ENCODE results near the gene AIM2. TPM values are rescaled to one million over a fixed set of nuclear protein-coding genes. Genes with fewer than 3 reads are reported as not detected.
A peak's percentile ranks its signal among the peaks of the same experiment; 100 is the strongest.

The AIM2 gene
- total RNA-seq, 2 donors from 2014 or later = 0.69 TPM; not detected in 1

DNA sequence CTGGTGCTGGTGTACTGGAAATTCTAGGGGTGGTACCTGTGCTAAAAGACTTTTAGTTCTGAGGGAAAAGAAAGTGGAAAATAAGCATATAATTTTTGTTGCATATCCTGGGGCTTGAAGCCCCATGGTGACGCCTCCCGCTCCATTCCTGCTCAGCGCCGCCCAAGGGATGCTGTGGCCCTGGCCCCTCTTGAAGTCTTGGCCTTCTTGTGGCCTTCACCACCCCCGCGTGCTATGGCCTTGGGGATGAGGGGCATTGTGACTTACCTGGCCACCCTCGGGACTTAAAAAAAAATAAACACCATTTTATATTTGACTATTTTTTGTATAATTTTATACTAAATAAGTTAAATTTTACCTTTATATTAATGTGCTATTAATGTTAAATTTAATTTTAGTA lies 51.5 kb downstream of the AIM2 start:
- Histone ChIP-seq H3K9me3 (no peaks in the 10 kb centered on the region), H3K27me3 (no peaks in the 10 kb centered on the region), H3K9ac (ENCODE audit: low read depth in 2 of 2, low read length in 2 of 2) (no peak overlapping the region), H3K36me3 (no peaks in the 10 kb centered on the region), H3K4me1 (no peaks in the 10 kb centered on the region), H3K27ac (no peak overlapping the region), H3K4me3 (no peak overlapping the region)
- intact Hi-C loops (cut with DNase I) = no loop called here
- TF ChIP-seq, protein P1, sequence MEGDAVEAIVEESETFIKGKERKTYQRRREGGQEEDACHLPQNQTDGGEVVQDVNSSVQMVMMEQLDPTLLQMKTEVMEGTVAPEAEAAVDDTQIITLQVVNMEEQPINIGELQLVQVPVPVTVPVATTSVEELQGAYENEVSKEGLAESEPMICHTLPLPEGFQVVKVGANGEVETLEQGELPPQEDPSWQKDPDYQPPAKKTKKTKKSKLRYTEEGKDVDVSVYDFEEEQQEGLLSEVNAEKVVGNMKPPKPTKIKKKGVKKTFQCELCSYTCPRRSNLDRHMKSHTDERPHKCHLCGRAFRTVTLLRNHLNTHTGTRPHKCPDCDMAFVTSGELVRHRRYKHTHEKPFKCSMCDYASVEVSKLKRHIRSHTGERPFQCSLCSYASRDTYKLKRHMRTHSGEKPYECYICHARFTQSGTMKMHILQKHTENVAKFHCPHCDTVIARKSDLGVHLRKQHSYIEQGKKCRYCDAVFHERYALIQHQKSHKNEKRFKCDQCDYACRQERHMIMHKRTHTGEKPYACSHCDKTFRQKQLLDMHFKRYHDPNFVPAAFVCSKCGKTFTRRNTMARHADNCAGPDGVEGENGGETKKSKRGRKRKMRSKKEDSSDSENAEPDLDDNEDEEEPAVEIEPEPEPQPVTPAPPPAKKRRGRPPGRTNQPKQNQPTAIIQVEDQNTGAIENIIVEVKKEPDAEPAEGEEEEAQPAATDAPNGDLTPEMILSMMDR (IDR thresholded peaks at IDR 0.05) = no peak
- DNase-seq = no peak

DNA sequence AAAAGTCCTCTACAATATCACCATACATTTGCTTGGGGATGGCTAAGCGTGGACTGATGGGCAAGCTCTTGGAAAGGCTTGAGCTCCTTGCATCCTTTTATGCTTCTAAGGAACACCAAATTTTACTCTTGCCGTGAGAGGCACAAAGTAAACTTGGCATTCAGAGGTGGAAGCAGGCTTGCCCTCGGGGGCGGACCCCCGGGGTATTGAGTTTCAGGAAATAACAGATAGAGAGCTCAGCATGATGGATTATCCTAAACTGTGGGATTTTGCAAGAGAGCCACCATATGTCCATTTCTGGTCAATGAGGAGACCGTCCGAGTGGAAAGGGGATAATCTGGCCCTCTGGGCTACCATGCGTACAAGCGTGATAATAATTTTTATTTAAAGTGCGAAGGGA lies 52.8 kb downstream of the AIM2 start:
- no peaks in the 10 kb centered on the region for H3K4me1 ChIP-seq
- no peaks in the 10 kb centered on the region for H3K27me3 ChIP-seq
- DNase-seq = no peak
- no peak overlapping the region for H3K27ac ChIP-seq
- TF ChIP-seq, protein P1 (IDR thresholded peaks at IDR 0.05) = no peak
- H3K36me3 ChIP-seq = no peaks in the 10 kb centered on the region
- H3K9me3 ChIP-seq = no peaks in the 10 kb centered on the region
- no peak overlapping the region for H3K4me3 ChIP-seq
- intact Hi-C loops (cut with DNase I) = no loop called here
- H3K9ac ChIP-seq (ENCODE audit: low read depth in 2 of 2, low read length in 2 of 2) = no peak overlapping the region

DNA sequence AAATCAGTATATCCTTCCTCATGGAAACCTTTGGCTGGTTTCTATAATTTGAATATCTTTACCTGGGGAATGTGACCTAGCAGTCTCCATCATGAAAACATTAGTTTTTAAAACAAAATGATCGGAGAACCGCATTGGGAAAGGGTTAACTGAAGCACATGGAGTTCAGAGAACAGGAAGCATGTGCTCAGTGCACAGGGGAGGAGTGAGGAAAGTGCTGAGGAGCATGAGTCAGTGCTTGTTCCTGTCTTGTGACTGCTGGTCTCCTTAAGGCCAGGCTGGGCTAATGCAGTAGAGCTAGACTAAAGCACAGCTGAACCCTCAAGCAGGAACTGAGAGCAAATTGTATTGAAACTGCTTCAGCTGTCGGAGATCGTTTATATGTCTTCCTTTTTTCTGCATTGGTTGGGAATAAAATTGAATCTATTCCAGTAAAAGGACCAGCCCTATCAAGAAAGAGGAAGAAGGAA lies 61.1 kb downstream of the AIM2 start:
- H3K27me3 ChIP-seq = no peaks in the 10 kb centered on the region
- H3K9me3 ChIP-seq = no peaks in the 10 kb centered on the region
- no peak overlapping the region for H3K4me3 ChIP-seq
- H3K27ac ChIP-seq = peak overlapping the region; percentile 64
- TF ChIP-seq, protein P1 (IDR thresholded peaks at IDR 0.05) = no peak
- H3K4me1 ChIP-seq = no peaks in the 10 kb centered on the region
- DNase-seq = peak; percentile 64
- no peak overlapping the region for H3K9ac ChIP-seq (ENCODE audit: low read depth in 2 of 2, low read length in 2 of 2)
- H3K36me3 ChIP-seq = no peaks in the 10 kb centered on the region
- intact Hi-C loops (cut with DNase I) = no loop called here

DNA sequence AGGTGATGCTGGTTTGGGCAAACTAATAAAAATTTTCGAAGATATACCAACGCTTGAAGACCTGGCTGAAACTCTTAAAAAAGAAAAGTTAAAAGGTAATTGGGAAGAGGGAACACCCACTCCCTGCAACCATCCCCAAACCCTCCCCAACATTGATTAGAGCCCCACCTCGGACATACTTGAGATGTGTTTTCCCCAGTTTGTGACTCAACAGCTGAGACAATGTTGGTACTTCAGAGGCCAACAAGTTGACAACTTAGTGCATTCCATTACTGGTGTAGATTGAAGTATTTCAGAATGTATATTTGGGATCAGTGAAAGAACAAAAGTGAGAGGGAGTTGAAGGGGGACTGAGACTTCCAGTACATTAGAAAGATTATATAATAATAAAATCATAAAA lies 61.7 kb downstream of the AIM2 start:
- DNase-seq = no peak
- H3K9me3 ChIP-seq = no peaks in the 10 kb centered on the region
- intact Hi-C loops (cut with DNase I) = no loop called here
- H3K4me3 ChIP-seq = no peak overlapping the region
- H3K9ac ChIP-seq (ENCODE audit: low read depth in 2 of 2, low read length in 2 of 2) = no peak overlapping the region
- H3K27ac ChIP-seq = peak overlapping the region; percentile 64
- no peaks in the 10 kb centered on the region for H3K4me1 ChIP-seq
- no peaks in the 10 kb centered on the region for H3K36me3 ChIP-seq
- no peaks in the 10 kb centered on the region for H3K27me3 ChIP-seq
- TF ChIP-seq, protein P1 (IDR thresholded peaks at IDR 0.05) = no peak

DNA sequence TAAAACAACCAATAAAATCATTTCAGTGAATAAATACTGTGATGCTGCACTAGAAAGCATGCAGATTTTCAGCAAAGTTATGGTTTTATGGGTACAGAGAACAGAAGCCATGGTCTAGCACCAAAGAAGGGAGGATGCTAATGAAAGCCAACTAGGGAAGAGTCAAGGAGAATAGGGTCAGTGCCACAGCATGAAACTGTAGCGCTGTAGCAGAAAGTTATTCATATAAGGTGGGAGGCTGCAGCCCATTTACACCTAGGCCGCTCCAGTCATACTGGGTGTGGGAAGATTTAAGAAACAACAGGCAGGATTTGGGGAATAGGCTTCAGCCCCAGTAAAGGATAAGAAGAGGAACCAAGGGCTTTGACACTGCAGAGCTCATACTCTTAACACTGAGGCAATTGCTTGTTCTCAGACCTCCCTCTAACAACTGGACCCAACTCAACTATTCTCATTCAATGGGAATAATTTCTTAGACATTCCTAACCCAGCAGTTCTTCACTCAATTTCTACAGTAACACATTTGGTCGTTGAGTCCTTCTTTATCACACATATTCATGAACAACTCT lies 62.5 kb downstream of the AIM2 start:
- H3K4me1 ChIP-seq = no peaks in the 10 kb centered on the region

More for the DNA sequence above, 62.5 kb downstream of the AIM2 start:
- TF ChIP-seq, protein P1 (IDR thresholded peaks at IDR 0.05) = no peak
- no peaks in the 10 kb centered on the region for H3K36me3 ChIP-seq
- H3K27me3 ChIP-seq = no peaks in the 10 kb centered on the region
- no peak for DNase-seq
- no peaks in the 10 kb centered on the region for H3K9me3 ChIP-seq
- H3K4me3 ChIP-seq = no peak overlapping the region
- intact Hi-C loops (cut with DNase I) = no loop called here
- H3K9ac ChIP-seq (ENCODE audit: low read depth in 2 of 2, low read length in 2 of 2) = no peak overlapping the region
- peak overlapping the region; percentile 9 for H3K27ac ChIP-seq
